Panc1 (cell line): Measurements from ENCODE around the gene GABRG3. TPM values are rescaled to one million over a fixed set of nuclear protein-coding genes. Genes with fewer than 3 reads are reported as not detected.

Experiments
- ATAC-seq: fragments of 200-7000 bp; cut with Tn5 transposase; 2 replicates; pipeline ENCODE4 v1.9.1; 2020; ENCODE audit warnings: mild to moderate bottlenecking, moderate library complexity
- BruUV-seq: library from RNA; stranded (reverse); fragments of 400-500 nt; replicated peaks from 2 replicates; lab custom pipeline; 2021; lab: Mats Ljungman, UMichigan
- CTCF ChIA-PET: fragments of 300-600 bp; sonication (Branson Sonifier 250); formaldehyde crosslinking; loops from one replicate; lab custom pipeline; 2022; ENCODE audit warnings: antibody characterized with exemption; lab: Charles Lee
- POLR2A ChIA-PET: fragments of 300-600 bp; sonication (Branson Sonifier 250); formaldehyde crosslinking; loops from one replicate; lab custom pipeline; 2022; ENCODE audit warnings: antibody characterized with exemption; lab: Charles Lee
- DNase-seq: peaks from one replicate; pipeline ENCODE4 v3.0.0-alpha.2; 2010; ENCODE audit warnings: low read depth, low spot score
- H3K27ac ChIP-seq: 2 replicates; pipeline ENCODE4 v1.5.1; 2011; ENCODE audit warnings: mild to moderate bottlenecking, low read length, inconsistent platforms
- H3K27me3 ChIP-seq: fragments of 200-500 bp; sonication (Bioruptor generic); 2 replicates; pipeline ENCODE4 v1.6.0; 2014; ENCODE audit warnings: low read length, inconsistent platforms; ENCODE audit not compliant: control insufficient read depth, insufficient read depth
- H3K36me3 ChIP-seq: fragments of 200-500 bp; sonication (Bioruptor generic); 2 replicates; pipeline ENCODE4 v1.5.1; 2014; ENCODE audit warnings: inconsistent platforms, mild to moderate bottlenecking, low read length, moderate library complexity; ENCODE audit not compliant: control insufficient read depth, insufficient read depth
- H3K4me1 ChIP-seq: 2 replicates; pipeline ENCODE4 v1.5.1; 2011; ENCODE audit warnings: inconsistent platforms, mild to moderate bottlenecking, low read length, moderate library complexity; ENCODE audit not compliant: control insufficient read depth, insufficient read depth
- H3K4me3 ChIP-seq, 2 experiments: 2 replicates each; pipeline ENCODE4 v1.5.1; 2011 to 2012; ENCODE audit warnings: low read depth in 2 of 2, low read length in 2 of 2, mild to moderate bottlenecking in 2 of 2, inconsistent platforms in 1 of 2, moderate library complexity in 1 of 2
- H3K9me3 ChIP-seq: fragments of 200-500 bp; sonication (Bioruptor generic); 2 replicates; pipeline ENCODE4 v1.5.1; 2014; ENCODE audit warnings: low read depth, mild to moderate bottlenecking, inconsistent platforms, low read length, moderate library complexity; ENCODE audit not compliant: control insufficient read depth, insufficient read depth
- POLR2AphosphoS5 ChIP-seq: IDR thresholded peaks from 2 replicates; pipeline ENCODE4 v1.6.1; 2012; ENCODE audit warnings: mild to moderate bottlenecking, low read depth, low read length, moderate library complexity
- SIN3A ChIP-seq: IDR thresholded peaks from 2 replicates; pipeline ENCODE4 v1.6.1; 2012; ENCODE audit warnings: low read depth, mild to moderate bottlenecking, low read length, moderate library complexity, borderline replicate concordance; ENCODE audit not compliant: insufficient read depth
- TCF7L2 ChIP-seq: IDR thresholded peaks from 2 replicates; pipeline ENCODE4 v1.6.1; 2011; ENCODE audit warnings: mild to moderate bottlenecking, low read depth, low read length, inconsistent platforms
- in situ Hi-C: cut with HindIII; loops from 2 replicates; pipeline ENCODE4 v1.10.0; 2016; ENCODE audit warnings: low sequenced_read_pairs, low pct_unique_long_range_greater_than_20kb
- intact Hi-C: fragments of 100-400 bp; cut with micrococcal nuclease; formaldehyde crosslinking; loops from one replicate; pipeline ENCODE4 v1.10.0; 2022; ENCODE audit not compliant: unreplicated experiment
- total RNA-seq: library from RNA; stranded (reverse); gene quantifications from one replicate; pipeline ENCODE4 v1.2.1, GENCODE V29; 2021; ENCODE audit not compliant: unreplicated experiment
- TF ChIP-seq, protein P1 (sequence below), 2 experiments: IDR thresholded peaks; 2 replicates each; pipeline ENCODE4 v1.6.1; 2011 to 2012; ENCODE audit warnings: low read depth in 2 of 2, control low read depth in 1 of 2, low read length in 1 of 2, mild to moderate bottlenecking in 1 of 2, moderate library complexity in 1 of 2; ENCODE audit not compliant: insufficient read depth in 1 of 2
- TF ChIP-seq, protein P2 (sequence below): fragments of 450-650 bp; IDR thresholded peaks from 2 replicates; pipeline ENCODE4 v1.5.1; 2017; ENCODE audit warnings: mild to moderate bottlenecking

GABRG3 gene
- total RNA-seq, 1 experiment from 2014 or later, result not detected

DNA sequence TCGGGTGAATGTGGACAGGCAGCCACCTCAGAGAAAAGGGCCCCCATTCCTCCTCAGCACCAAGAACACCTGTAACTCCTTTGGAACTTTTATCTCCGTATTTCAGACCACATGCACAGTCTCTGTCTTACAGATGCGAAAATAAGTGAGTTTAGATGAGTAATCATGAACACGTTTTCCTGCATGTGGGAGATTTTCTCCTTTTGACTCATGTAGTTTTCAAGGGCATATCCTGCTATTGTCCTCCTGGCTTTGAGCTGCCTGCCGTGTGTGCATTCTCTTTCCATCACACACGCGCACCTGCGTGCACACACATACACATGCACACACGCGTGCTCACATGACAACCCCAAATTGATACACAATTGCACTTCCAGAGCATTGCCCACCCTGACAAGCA, 239.2 kb downstream of the GABRG3 start:
- Histone ChIP-seq H3K4me1 (no peaks in the 10 kb centered on the region), H3K9me3 (no peaks in the 10 kb centered on the region), H3K36me3 (no peaks in the 10 kb centered on the region), H3K27me3 (no peaks in the 10 kb centered on the region), H3K4me3 (no peak overlapping the region), H3K27ac (no peak overlapping the region)
- DNase-seq (no peak), ATAC-seq (no peak)
- BruUV-seq, result no TSS peak
- ChIA-PET POLR2A (no interaction called here), CTCF (no interaction called here)
- TF ChIP-seq, protein P1, sequence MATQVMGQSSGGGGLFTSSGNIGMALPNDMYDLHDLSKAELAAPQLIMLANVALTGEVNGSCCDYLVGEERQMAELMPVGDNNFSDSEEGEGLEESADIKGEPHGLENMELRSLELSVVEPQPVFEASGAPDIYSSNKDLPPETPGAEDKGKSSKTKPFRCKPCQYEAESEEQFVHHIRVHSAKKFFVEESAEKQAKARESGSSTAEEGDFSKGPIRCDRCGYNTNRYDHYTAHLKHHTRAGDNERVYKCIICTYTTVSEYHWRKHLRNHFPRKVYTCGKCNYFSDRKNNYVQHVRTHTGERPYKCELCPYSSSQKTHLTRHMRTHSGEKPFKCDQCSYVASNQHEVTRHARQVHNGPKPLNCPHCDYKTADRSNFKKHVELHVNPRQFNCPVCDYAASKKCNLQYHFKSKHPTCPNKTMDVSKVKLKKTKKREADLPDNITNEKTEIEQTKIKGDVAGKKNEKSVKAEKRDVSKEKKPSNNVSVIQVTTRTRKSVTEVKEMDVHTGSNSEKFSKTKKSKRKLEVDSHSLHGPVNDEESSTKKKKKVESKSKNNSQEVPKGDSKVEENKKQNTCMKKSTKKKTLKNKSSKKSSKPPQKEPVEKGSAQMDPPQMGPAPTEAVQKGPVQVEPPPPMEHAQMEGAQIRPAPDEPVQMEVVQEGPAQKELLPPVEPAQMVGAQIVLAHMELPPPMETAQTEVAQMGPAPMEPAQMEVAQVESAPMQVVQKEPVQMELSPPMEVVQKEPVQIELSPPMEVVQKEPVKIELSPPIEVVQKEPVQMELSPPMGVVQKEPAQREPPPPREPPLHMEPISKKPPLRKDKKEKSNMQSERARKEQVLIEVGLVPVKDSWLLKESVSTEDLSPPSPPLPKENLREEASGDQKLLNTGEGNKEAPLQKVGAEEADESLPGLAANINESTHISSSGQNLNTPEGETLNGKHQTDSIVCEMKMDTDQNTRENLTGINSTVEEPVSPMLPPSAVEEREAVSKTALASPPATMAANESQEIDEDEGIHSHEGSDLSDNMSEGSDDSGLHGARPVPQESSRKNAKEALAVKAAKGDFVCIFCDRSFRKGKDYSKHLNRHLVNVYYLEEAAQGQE (IDR thresholded peaks at IDR 0.05; ENCODE audit: insufficient read depth in 1 of 2, low read depth in 2 of 2, low read length in 1 of 2), result no peak
- TF ChIP-seq, protein P2, sequence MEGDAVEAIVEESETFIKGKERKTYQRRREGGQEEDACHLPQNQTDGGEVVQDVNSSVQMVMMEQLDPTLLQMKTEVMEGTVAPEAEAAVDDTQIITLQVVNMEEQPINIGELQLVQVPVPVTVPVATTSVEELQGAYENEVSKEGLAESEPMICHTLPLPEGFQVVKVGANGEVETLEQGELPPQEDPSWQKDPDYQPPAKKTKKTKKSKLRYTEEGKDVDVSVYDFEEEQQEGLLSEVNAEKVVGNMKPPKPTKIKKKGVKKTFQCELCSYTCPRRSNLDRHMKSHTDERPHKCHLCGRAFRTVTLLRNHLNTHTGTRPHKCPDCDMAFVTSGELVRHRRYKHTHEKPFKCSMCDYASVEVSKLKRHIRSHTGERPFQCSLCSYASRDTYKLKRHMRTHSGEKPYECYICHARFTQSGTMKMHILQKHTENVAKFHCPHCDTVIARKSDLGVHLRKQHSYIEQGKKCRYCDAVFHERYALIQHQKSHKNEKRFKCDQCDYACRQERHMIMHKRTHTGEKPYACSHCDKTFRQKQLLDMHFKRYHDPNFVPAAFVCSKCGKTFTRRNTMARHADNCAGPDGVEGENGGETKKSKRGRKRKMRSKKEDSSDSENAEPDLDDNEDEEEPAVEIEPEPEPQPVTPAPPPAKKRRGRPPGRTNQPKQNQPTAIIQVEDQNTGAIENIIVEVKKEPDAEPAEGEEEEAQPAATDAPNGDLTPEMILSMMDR, result no peak
- TF ChIP-seq POLR2AphosphoS5, result no peak
- TF ChIP-seq SIN3A, result no peak
- TF ChIP-seq TCF7L2, result no peak
- in situ Hi-C loops, result no loop called here
- intact Hi-C loops, result no loop called here

DNA sequence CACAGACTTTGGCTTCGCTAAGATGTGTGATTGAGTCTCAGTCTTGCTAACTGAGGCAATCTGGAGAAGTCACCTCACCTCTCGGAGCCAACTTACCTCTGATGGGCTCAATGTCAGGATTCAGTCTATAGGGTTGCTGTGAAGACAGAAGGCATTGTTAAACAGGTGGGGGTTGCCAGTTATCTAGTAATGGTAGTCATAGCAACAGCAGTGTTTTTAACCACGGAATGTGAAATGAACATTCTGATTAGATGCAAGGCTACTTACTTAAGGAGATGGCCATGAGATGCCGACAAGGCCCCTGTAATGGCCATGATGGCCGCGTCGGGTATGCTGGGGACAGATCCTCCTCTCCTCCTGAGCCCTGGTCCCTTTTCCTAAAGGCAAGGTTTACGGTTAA, 243.1 kb downstream of the GABRG3 start:
- no peak for TF ChIP-seq POLR2AphosphoS5
- no peak for DNase-seq
- ChIA-PET POLR2A (interaction anchor here (0.6 to 1.0 kb wide), 2 partner anchors 8 to 294 kb away, joined by 3 read pairs; no protein-coding TSS in a partner anchor), CTCF (no interaction called here)
- in situ Hi-C loops (no loop called here), intact Hi-C loops (no loop called here)
- Histone ChIP-seq H3K4me3 (no peak overlapping the region), H3K36me3 (no peaks in the 10 kb centered on the region), H3K4me1 (no peaks in the 10 kb centered on the region), H3K27ac (no peak overlapping the region), H3K27me3 (no peaks in the 10 kb centered on the region), H3K9me3 (no peaks in the 10 kb centered on the region)
- BruUV-seq, result no TSS peak
- no peak for ATAC-seq

DNA sequence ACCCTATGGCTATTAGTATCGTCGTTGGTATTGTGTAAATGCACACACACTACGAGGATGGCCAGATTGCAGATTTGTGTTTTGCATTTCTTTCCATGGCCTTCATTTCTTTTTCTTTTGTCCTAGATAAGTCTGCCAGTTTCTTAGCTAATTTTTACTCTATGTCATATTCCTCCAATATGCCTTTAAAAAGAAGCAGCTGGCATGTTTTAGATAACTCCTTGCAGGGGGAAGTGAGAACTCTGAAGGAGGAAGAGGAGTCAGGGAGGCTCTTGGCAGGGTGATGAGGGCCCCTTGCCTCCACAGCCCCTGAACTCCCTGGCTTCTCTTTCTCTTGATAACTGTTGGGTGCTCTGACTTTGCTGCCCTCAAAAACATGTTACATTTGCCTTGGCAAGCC, 244.0 kb downstream of the GABRG3 start:
- no peak for TF ChIP-seq POLR2AphosphoS5
- TF ChIP-seq, protein P2, result no peak
- no peak for TF ChIP-seq TCF7L2
- TF ChIP-seq, protein P1 (IDR thresholded peaks at IDR 0.05; ENCODE audit: insufficient read depth in 1 of 2, low read depth in 2 of 2, low read length in 1 of 2), result no peak
- no peak for TF ChIP-seq SIN3A
- H3K4me3 ChIP-seq, result no peak overlapping the region
- intact Hi-C loops, result no loop called here
- H3K27me3 ChIP-seq, result no peaks in the 10 kb centered on the region
- no peaks in the 10 kb centered on the region for H3K9me3 ChIP-seq
- CTCF ChIA-PET, result no interaction called here
- DNase-seq, result no peak
- H3K4me1 ChIP-seq, result no peaks in the 10 kb centered on the region
- H3K27ac ChIP-seq, result no peak overlapping the region
- in situ Hi-C loops, result no loop called here
- no peaks in the 10 kb centered on the region for H3K36me3 ChIP-seq
- no peak for ATAC-seq
- POLR2A ChIA-PET, result interaction anchor here (1.0 kb wide), 1 partner anchor 9 kb away, joined by 3 read pairs; no protein-coding TSS in a partner anchor
- BruUV-seq, result no TSS peak
